H1 (cell line): ENCODE results near the gene DDC. TPM values are rescaled to one million over a fixed set of nuclear protein-coding genes. Genes with fewer than 3 reads are reported as not detected.

Experiments
- CHD1 ChIP-seq: IDR thresholded peaks from 2 replicates; pipeline ENCODE4 v1.6.1; 2012; ENCODE audit warnings: low read depth, low read length, improper control_type of control experiment
- EP300 ChIP-seq, 2 experiments: IDR thresholded peaks; 1 replicate in 1 of 2; 2 replicates in 1 of 2; pipeline ENCODE4 v1.6.1; 2011 to 2012; ENCODE audit warnings: low read depth in 2 of 2, low read length in 2 of 2, mild to moderate bottlenecking in 2 of 2, borderline replicate concordance in 1 of 2, inconsistent platforms in 1 of 2, moderate library complexity in 1 of 2
- MAFK ChIP-seq: IDR thresholded peaks from 2 replicates; pipeline ENCODE4 v1.6.1; 2012; ENCODE audit warnings: low read depth, mild to moderate bottlenecking, improper control_type of control experiment, low read length
- POLR2A ChIP-seq, 2 experiments: IDR thresholded peaks; 1 replicate in 1 of 2; 2 replicates in 1 of 2; pipeline ENCODE4 v1.6.1; 2011; ENCODE audit warnings: low read depth in 2 of 2, low read length in 2 of 2, mild to moderate bottlenecking in 2 of 2; ENCODE audit errors: control extremely low read depth in 1 of 2
- polyA plus RNA-seq, 7 experiments: library from polyadenylated mRNA; depleted of rRNA in 3 of 7; stranded (reverse) in 5 of 7; unstranded in 2 of 7; fragments of >200 nt in 5 of 7; fragments of 200-250 nt in 2 of 7; gene quantifications; 1 replicate in 5 of 7; 2 replicates in 1 of 7; 4 replicates in 1 of 7; pipeline versions ENCODE4 v1.2.1 to v1.2.3, GENCODE V29; 2011 to 2013; ENCODE audit warnings: missing spikeins in 2 of 7, mixed read lengths in 2 of 7
- total RNA-seq: library from RNA; stranded (reverse); fragmentation: NEBNext Ultra II Directional; extraction: Animal tissue kit (Norgen Biotek cat#: 25700); gene quantifications from 2 replicates; pipeline ENCODE4 v1.2.1, GENCODE V29; 2021
- TF ChIP-seq, protein P1 (sequence below), 3 experiments: IDR thresholded peaks; 1 replicate in 2 of 3; 2 replicates in 1 of 3; pipeline versions ENCODE4 v1.5.1 to v1.6.1; 2011; ENCODE audit warnings: low read length in 3 of 3, mild to moderate bottlenecking in 3 of 3, inconsistent platforms in 2 of 3, low read depth in 1 of 3, moderate library complexity in 1 of 3; ENCODE audit not compliant: insufficient read depth in 1 of 3; ENCODE audit errors: control extremely low read depth in 1 of 3

DDC gene
- total and polyA plus RNA-seq, 2 of the 8 experiments (the other 6 are each of a cell fraction or from before 2014, with no cell fraction given), result 0.05 TPM; not detected in 1

GRCh38 chr7:50534690-50535290 is 30.4 kb downstream of the DDC start (continued):
- TF ChIP-seq EP300 (IDR thresholded peaks at IDR 0.05; ENCODE audit: borderline replicate concordance in 1 of 2, low read depth in 2 of 2, low read length in 2 of 2) (no peak), CHD1 (no peak), POLR2A (IDR thresholded peaks at IDR 0.05; ENCODE audit: control extremely low read depth in 1 of 2, low read depth in 2 of 2, low read length in 2 of 2) (no peak), MAFK (peak; percentile 76)
- TF ChIP-seq, protein P1, sequence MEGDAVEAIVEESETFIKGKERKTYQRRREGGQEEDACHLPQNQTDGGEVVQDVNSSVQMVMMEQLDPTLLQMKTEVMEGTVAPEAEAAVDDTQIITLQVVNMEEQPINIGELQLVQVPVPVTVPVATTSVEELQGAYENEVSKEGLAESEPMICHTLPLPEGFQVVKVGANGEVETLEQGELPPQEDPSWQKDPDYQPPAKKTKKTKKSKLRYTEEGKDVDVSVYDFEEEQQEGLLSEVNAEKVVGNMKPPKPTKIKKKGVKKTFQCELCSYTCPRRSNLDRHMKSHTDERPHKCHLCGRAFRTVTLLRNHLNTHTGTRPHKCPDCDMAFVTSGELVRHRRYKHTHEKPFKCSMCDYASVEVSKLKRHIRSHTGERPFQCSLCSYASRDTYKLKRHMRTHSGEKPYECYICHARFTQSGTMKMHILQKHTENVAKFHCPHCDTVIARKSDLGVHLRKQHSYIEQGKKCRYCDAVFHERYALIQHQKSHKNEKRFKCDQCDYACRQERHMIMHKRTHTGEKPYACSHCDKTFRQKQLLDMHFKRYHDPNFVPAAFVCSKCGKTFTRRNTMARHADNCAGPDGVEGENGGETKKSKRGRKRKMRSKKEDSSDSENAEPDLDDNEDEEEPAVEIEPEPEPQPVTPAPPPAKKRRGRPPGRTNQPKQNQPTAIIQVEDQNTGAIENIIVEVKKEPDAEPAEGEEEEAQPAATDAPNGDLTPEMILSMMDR (IDR thresholded peaks at IDR 0.05; ENCODE audit: control extremely low read depth in 1 of 3, insufficient read depth in 1 of 3, low read depth in 1 of 3, low read length in 3 of 3), result peak in 2 of 3 experiments; percentile 46 to 52; a peak in 2 of 4 replicates
